B cell (primary cell): ENCODE results near the gene AFG1L. TPM values are rescaled to one million over a fixed set of nuclear protein-coding genes. Genes with fewer than 3 reads are reported as not detected.
A peak's percentile ranks its signal among the peaks of the same experiment; 100 is the strongest.

ENCODE experiments used
- ATAC-seq: fragments of 200-7000 bp; cut with Tn5 transposase; one replicate; pipeline ENCODE4 v1.10.0; 2021; ENCODE audit warnings: low read depth, mild to moderate bottlenecking, moderate number of reproducible peaks, moderate library complexity
- CTCF ChIA-PET: fragments of 350-600 bp; sonication (Branson Sonifier 250); formaldehyde crosslinking; loops from one replicate; lab custom pipeline; 2021; ENCODE audit warnings: antibody characterized with exemption, inconsistent platforms; lab: Charles Lee
- POLR2A ChIA-PET: fragments of 350-600 bp; sonication (Branson Sonifier 250); formaldehyde crosslinking; loops from one replicate; lab custom pipeline; 2021; ENCODE audit warnings: antibody characterized with exemption; lab: Charles Lee
- DNase-seq: peaks from one replicate; pipeline ENCODE4 v3.0.0; 2013
- H2AFZ ChIP-seq: 2 replicates; pipeline ENCODE4 v1.6.1; 2012; ENCODE audit warnings: mild to moderate bottlenecking, low read depth, low read length; ENCODE audit not compliant: insufficient read depth, poor library complexity, severe bottlenecking
- H3K27ac ChIP-seq, 2 donors: 1 replicate in 1 of 2; 2 replicates in 1 of 2; pipeline ENCODE4 v1.5.1; 2012 to 2013; ENCODE audit warnings: low read length in 2 of 2, mild to moderate bottlenecking in 2 of 2, moderate library complexity in 1 of 2
- H3K27me3 ChIP-seq, 4 experiments: fragments of 200-600 bp in 1 of 4; sonication (generic) in 1 of 4; replicated peaks in 1 of 4; 1 replicate in 2 of 4; 2 replicates in 2 of 4; pipeline versions ENCODE4 v1.6.1 to v1.7.0; 2013 to 2016; ENCODE audit warnings: low read length in 3 of 4, mild to moderate bottlenecking in 2 of 4, mixed read lengths in 1 of 4, moderate library complexity in 1 of 4; ENCODE audit not compliant: insufficient read depth in 4 of 4, control insufficient read depth in 3 of 4; ENCODE audit errors: control extremely low read depth in 1 of 4
- H3K36me3 ChIP-seq, 2 experiments: replicated peaks in 1 of 2; 1 replicate in 1 of 2; 2 replicates in 1 of 2; pipeline versions ENCODE4 v1.6.1 to v1.7.1; 2013; ENCODE audit warnings: low read length in 1 of 2; ENCODE audit not compliant: insufficient read depth in 2 of 2, control insufficient read depth in 1 of 2; ENCODE audit errors: control extremely low read depth in 1 of 2, extremely low read depth in 1 of 2
- H3K4me1 ChIP-seq, 2 donors: fragments of 200-600 bp in 1 of 2; sonication (generic) in 1 of 2; 1 replicate in 1 of 2; 2 replicates in 1 of 2; pipeline versions ENCODE4 v1.5.1 to v1.6.1; 2013 to 2017; ENCODE audit warnings: low read length in 2 of 2; ENCODE audit not compliant: control insufficient read depth in 2 of 2, insufficient read depth in 2 of 2
- H3K4me2 ChIP-seq: replicated peaks from 2 replicates; pipeline ENCODE3; 2012; ENCODE audit warnings: mild to moderate bottlenecking, low read depth, low read length; ENCODE audit not compliant: poor library complexity, severe bottlenecking
- H3K4me3 ChIP-seq, 5 experiments: fragments of 200-600 bp in 1 of 5; sonication (generic) in 1 of 5; 1 replicate in 3 of 5; 2 replicates in 2 of 5; pipeline versions ENCODE4 v1.5.1 to v1.7.0; 2011 to 2016; ENCODE audit warnings: low read length in 4 of 5, mild to moderate bottlenecking in 4 of 5, low read depth in 2 of 5, control low read depth in 1 of 5, moderate library complexity in 1 of 5; ENCODE audit not compliant: insufficient read depth in 1 of 5; ENCODE audit errors: control extremely low read depth in 1 of 5, extremely low read depth in 1 of 5
- H3K79me2 ChIP-seq: fragments of 200-600 bp; sonication (generic); one replicate; pipeline ENCODE4 v1.6.0; 2016; ENCODE audit warnings: low read length; ENCODE audit not compliant: control insufficient read depth, insufficient read depth
- H3K9ac ChIP-seq: fragments of 200-600 bp; sonication (generic); 2 replicates; pipeline ENCODE4 v1.6.1; 2017; ENCODE audit warnings: mild to moderate bottlenecking, low read length, moderate library complexity
- H3K9me3 ChIP-seq, 3 donors: one replicate each; pipeline versions ENCODE4 v1.6.1 to v1.7.1; 2013; ENCODE audit warnings: low read length in 2 of 3; ENCODE audit not compliant: control insufficient read depth in 2 of 3, insufficient read depth in 1 of 3; ENCODE audit errors: control extremely low read depth in 1 of 3
- H4K20me1 ChIP-seq: 2 replicates; pipeline ENCODE4 v1.6.0; 2012; ENCODE audit warnings: mild to moderate bottlenecking, low read length; ENCODE audit not compliant: insufficient read depth, control insufficient read depth, poor library complexity, severe bottlenecking
- H3K27ac Mint-ChIP-seq: one replicate; pipeline ENCODE4 v1.8.0; 2021; ENCODE audit warnings: mixed read lengths
- H3K27me3 Mint-ChIP-seq: one replicate; pipeline ENCODE4 v1.8.0; 2021; ENCODE audit warnings: mixed read lengths
- H3K4me1 Mint-ChIP-seq: one replicate; pipeline ENCODE4 v1.8.0; 2021; ENCODE audit warnings: mixed read lengths
- H3K4me3 Mint-ChIP-seq: one replicate; pipeline ENCODE4 v1.8.0; 2021; ENCODE audit warnings: mixed read lengths
- H3K9me3 Mint-ChIP-seq: one replicate; pipeline ENCODE4 v1.8.0; 2022; ENCODE audit warnings: mixed read lengths; ENCODE audit not compliant: insufficient read depth
- EZH2 ChIP-seq: IDR thresholded peaks from 2 replicates; pipeline ENCODE4 v1.6.1; 2012; ENCODE audit warnings: borderline replicate concordance, low read depth, mild to moderate bottlenecking, moderate library complexity, low read length; ENCODE audit not compliant: insufficient read depth, poor library complexity, severe bottlenecking
- WGBS: methylation state at CpG from one replicate; pipeline ENCODE4 v1.1.5; 2013; ENCODE audit warnings: missing lambda C conversion rate; ENCODE audit not compliant: insufficient coverage; 5-methylcytosine and 5-hydroxymethylcytosine counted together
- intact Hi-C: fragments of 100-400 bp; cut with micrococcal nuclease; formaldehyde crosslinking; loops from one replicate; pipeline ENCODE4 v1.10.0; 2022
- polyA plus RNA-seq: library from polyadenylated mRNA; depleted of rRNA; stranded (reverse); fragments of >200 nt; gene quantifications from 2 replicates; pipeline ENCODE4 v1.2.3, GENCODE V29; 2012
- total RNA-seq, 2 donors: library from RNA; stranded (reverse); fragments of 120-200 nt in 1 of 2; gene quantifications; 1 replicate in 1 of 2; 2 replicates in 1 of 2; pipeline versions ENCODE4 v1.2.3 to v1.2.4, GENCODE V29; 2013 to 2022
- TF ChIP-seq, protein P1 (sequence below): fragments of 200-600 bp; IDR thresholded peaks from one replicate; pipeline ENCODE4 v1.8.0; 2022; ENCODE audit warnings: antibody characterized with exemption, mild to moderate bottlenecking

Gene AFG1L
- total and polyA plus RNA-seq, 2 donors (not counting 1 experiment from before 2014, with no cell fraction given) = 1.8 to 14.2 TPM

GRCh38 chr6:108565893-108566292, 271.0 kb downstream of the AFG1L start:
- H3K4me2 ChIP-seq = peak overlapping the region; percentile 73
- H3K4me3 ChIP-seq = peak overlapping the region in 4 of 5 experiments; percentile 20 to 55 (median 30)
- H3K79me2 ChIP-seq = peaks cover 45% of the 10 kb centered on the region
- no CpG with 5 or more reads among the region's 4 CpGs for WGBS
- H3K9ac ChIP-seq = peak overlapping the region; percentile 47
- ATAC-seq = peak; percentile 51
- intact Hi-C loops = loop anchor here (1.0 to 5.0 kb wide), 6 partner anchors 8 to 875 kb away; partner anchors contain the start of genes PPIL6 and SMPD2
- Mint-ChIP-seq H3K4me3 (peak overlapping the region; percentile 69), H3K27me3 (no peaks in the 10 kb centered on the region), H3K27ac (peak overlapping the region; percentile 72), H3K9me3 (no peaks in the 10 kb centered on the region), H3K4me1 (peaks cover 64% of the 10 kb centered on the region)
- H3K27me3 ChIP-seq = no peaks in the 10 kb centered on the region
- DNase-seq = peak; percentile 83
- ChIA-PET POLR2A (interaction anchor here (0.5 to 0.7 kb wide), 4 partner anchors 10 to 889 kb away, joined by 3 to 4 read pairs (median 4); partner anchors contain the start of gene MICAL1), CTCF (interaction anchor here (0.8 to 4.3 kb wide), 6 partner anchors 9 to 282 kb away, joined by 3 to 21 read pairs (median 4); partner anchors contain the start of gene ARMC2)
- H3K9me3 ChIP-seq = peaks cover 0 to 9% (median 0%) of the 10 kb centered on the region in 3 donors
- H4K20me1 ChIP-seq = peaks cover 77% of the 10 kb centered on the region
- H3K27ac ChIP-seq = peak overlapping the region; percentile 74 to 85
- no peak overlapping the region for H2AFZ ChIP-seq
- peaks cover 0 to 17% of the 10 kb centered on the region in 2 experiments for H3K36me3 ChIP-seq
- TF ChIP-seq EZH2 = no peak
- TF ChIP-seq, protein P1, sequence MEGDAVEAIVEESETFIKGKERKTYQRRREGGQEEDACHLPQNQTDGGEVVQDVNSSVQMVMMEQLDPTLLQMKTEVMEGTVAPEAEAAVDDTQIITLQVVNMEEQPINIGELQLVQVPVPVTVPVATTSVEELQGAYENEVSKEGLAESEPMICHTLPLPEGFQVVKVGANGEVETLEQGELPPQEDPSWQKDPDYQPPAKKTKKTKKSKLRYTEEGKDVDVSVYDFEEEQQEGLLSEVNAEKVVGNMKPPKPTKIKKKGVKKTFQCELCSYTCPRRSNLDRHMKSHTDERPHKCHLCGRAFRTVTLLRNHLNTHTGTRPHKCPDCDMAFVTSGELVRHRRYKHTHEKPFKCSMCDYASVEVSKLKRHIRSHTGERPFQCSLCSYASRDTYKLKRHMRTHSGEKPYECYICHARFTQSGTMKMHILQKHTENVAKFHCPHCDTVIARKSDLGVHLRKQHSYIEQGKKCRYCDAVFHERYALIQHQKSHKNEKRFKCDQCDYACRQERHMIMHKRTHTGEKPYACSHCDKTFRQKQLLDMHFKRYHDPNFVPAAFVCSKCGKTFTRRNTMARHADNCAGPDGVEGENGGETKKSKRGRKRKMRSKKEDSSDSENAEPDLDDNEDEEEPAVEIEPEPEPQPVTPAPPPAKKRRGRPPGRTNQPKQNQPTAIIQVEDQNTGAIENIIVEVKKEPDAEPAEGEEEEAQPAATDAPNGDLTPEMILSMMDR = no peak
- peaks cover 43 to 51% of the 10 kb centered on the region in 2 donors for H3K4me1 ChIP-seq

- peaks cover 0 to 9% (median 0%) of the 10 kb centered on the region in 3 donors for H3K9me3 ChIP-seq
- H3K4me1 Mint-ChIP-seq = peaks cover 65% of the 10 kb centered on the region
- TF ChIP-seq, protein P1 = no peak
- TF ChIP-seq EZH2 = no peak
- H3K79me2 ChIP-seq = peaks cover 50% of the 10 kb centered on the region
- H3K27me3 ChIP-seq = no peaks in the 10 kb centered on the region
- no peak overlapping the region for H2AFZ ChIP-seq
- peak overlapping the region; percentile 73 for H3K4me2 ChIP-seq
- H3K9ac ChIP-seq = no peak overlapping the region
- peaks cover 43 to 51% of the 10 kb centered on the region in 2 donors for H3K4me1 ChIP-seq
- DNase-seq (no peak), ATAC-seq (no peak)
- ChIA-PET POLR2A (interaction anchor here (0.5 to 0.7 kb wide), 4 partner anchors 11 to 889 kb away, joined by 3 to 4 read pairs (median 4); partner anchors contain the start of gene MICAL1), CTCF (interaction anchor here (0.6 to 4.3 kb wide), 7 partner anchors 9 to 507 kb away, joined by 3 to 21 read pairs (median 4); partner anchors contain the start of gene ARMC2)
- H3K9me3 Mint-ChIP-seq = no peaks in the 10 kb centered on the region
- H3K27ac ChIP-seq = no peak overlapping the region
- intact Hi-C loops = loop anchor here (1.0 to 5.0 kb wide), 5 partner anchors 8 to 216 kb away; no protein-coding TSS in a partner anchor
- H3K4me3 Mint-ChIP-seq = no peak overlapping the region
- no peak overlapping the region for H3K27ac Mint-ChIP-seq
- peak overlapping the region in 1 of 5 experiments; percentile 9 for H3K4me3 ChIP-seq
- peaks cover 82% of the 10 kb centered on the region for H4K20me1 ChIP-seq
- H3K36me3 ChIP-seq = peaks cover 0 to 17% of the 10 kb centered on the region in 2 experiments
- H3K27me3 Mint-ChIP-seq = no peaks in the 10 kb centered on the region
Measured at GRCh38 chr6:108566406-108566805, 271.6 kb downstream of the AFG1L start.
